HepG2 (cell line): ENCODE data around the gene ARMC2. TPM values are rescaled to one million over a fixed set of nuclear protein-coding genes. Genes with fewer than 3 reads are reported as not detected.

Experiments used
- ASH2L ChIP-seq: fragments of 300-600, 200-600 bp; sonication (generic); IDR thresholded peaks from 2 replicates; pipeline ENCODE4 v1.7.0; 2017; ENCODE audit warnings: low read depth, mild to moderate bottlenecking, moderate library complexity, mixed read lengths, low read length; ENCODE audit not compliant: insufficient read length
- ATRX ChIP-seq: sonication (generic); formaldehyde crosslinking; IDR thresholded peaks from 2 replicates; pipeline ENCODE4 v1.4.0; 2020; ENCODE audit warnings: missing genetic modification reagents, borderline replicate concordance
- IKZF1 ChIP-seq: fragments of 450-650 bp; IDR thresholded peaks from 2 replicates; pipeline ENCODE4 v1.7.1; 2016
- KAT8 ChIP-seq: IDR thresholded peaks from 2 replicates; pipeline ENCODE4 v1.6.1; 2016; ENCODE audit warnings: missing genetic modification reagents, missing compliant biosample characterization
- MTA3 ChIP-seq: sonication (generic); formaldehyde crosslinking; IDR thresholded peaks from 2 replicates; pipeline ENCODE4 v1.4.0; 2020; ENCODE audit warnings: missing genetic modification reagents
- NCOA2 ChIP-seq: sonication (generic); formaldehyde crosslinking; IDR thresholded peaks from 2 replicates; pipeline ENCODE4 v1.8.0; 2022; ENCODE audit warnings: inconsistent platforms
- PAWR ChIP-seq: sonication (generic); formaldehyde crosslinking; IDR thresholded peaks from 2 replicates; pipeline ENCODE4 v1.4.0; 2020; ENCODE audit warnings: missing genetic modification reagents, mild to moderate bottlenecking, borderline replicate concordance
- PITX1 ChIP-seq: sonication (generic); formaldehyde crosslinking; IDR thresholded peaks from 2 replicates; pipeline ENCODE4 v1.5.1; 2020; ENCODE audit warnings: mild to moderate bottlenecking, missing genetic modification reagents
- RXRA ChIP-seq: sonication (generic); formaldehyde crosslinking; IDR thresholded peaks from 2 replicates; pipeline ENCODE4 v1.5.1; 2020; ENCODE audit warnings: missing genetic modification reagents
- SYNCRIP ChIP-seq: fragments of 200-400 bp; formaldehyde crosslinking; IDR thresholded peaks from 2 replicates; pipeline ENCODE4 v1.6.1; 2018; ENCODE audit warnings: mild to moderate bottlenecking, low read depth, low read length; ENCODE audit not compliant: insufficient read depth
- THAP9 ChIP-seq: sonication (generic); formaldehyde crosslinking; IDR thresholded peaks from 2 replicates; pipeline ENCODE4; 2020; ENCODE audit warnings: missing genetic modification reagents, mild to moderate bottlenecking, borderline replicate concordance
- XRCC5 ChIP-seq: fragments of 200-400 bp; formaldehyde crosslinking; optimal IDR thresholded peaks from 2 replicates; pipeline ENCODE3; 2017; ENCODE audit warnings: mild to moderate bottlenecking, low read length
- ZNF136 ChIP-seq: sonication (generic); formaldehyde crosslinking; IDR thresholded peaks from 2 replicates; pipeline ENCODE4 v1.8.1; 2022; ENCODE audit warnings: low read depth, mild to moderate bottlenecking, moderate library complexity, missing genetic modification reagents
- ZNF710 ChIP-seq: sonication (generic); formaldehyde crosslinking; IDR thresholded peaks from 2 replicates; pipeline ENCODE4 v1.5.0; 2020; ENCODE audit warnings: mild to moderate bottlenecking, missing genetic modification reagents, borderline replicate concordance
- ZNF768 ChIP-seq: sonication (generic); formaldehyde crosslinking; IDR thresholded peaks from 2 replicates; pipeline ENCODE4 v1.4.0; 2020; ENCODE audit warnings: missing genetic modification reagents
- ZNF83 ChIP-seq: sonication (generic); formaldehyde crosslinking; IDR thresholded peaks from 2 replicates; pipeline ENCODE4 v1.4.0; 2020; ENCODE audit warnings: missing genetic modification reagents, mild to moderate bottlenecking, borderline replicate concordance
- polyA plus RNA-seq, 8 experiments: library from polyadenylated mRNA; depleted of rRNA in 3 of 8; stranded (reverse) in 7 of 8; unstranded in 1 of 8; fragments of >200 nt; fragmentation: Illumina TruSeq in 4 of 8; extraction: Trizol in 4 of 8; gene quantifications; 2 replicates each; pipeline versions ENCODE4 v1.2.1 to v1.2.3, GENCODE V29; 2011 to 2016; ENCODE audit warnings: low read depth in 4 of 8, missing spikeins in 1 of 8, mixed read lengths in 1 of 8; ENCODE audit not compliant: insufficient read depth in 1 of 8
- total RNA-seq, 5 experiments: library from RNA; depleted of rRNA; stranded (reverse); fragments of >200 nt; fragmentation: Illumina TruSeq; extraction: Trizol; gene quantifications; 2 replicates each; pipeline ENCODE4 v1.2.3, GENCODE V29; 2016; ENCODE audit warnings: low read depth in 1 of 5
- TF ChIP-seq, protein P1 (sequence below): IDR thresholded peaks from 2 replicates; pipeline ENCODE4 v1.6.1; 2018; ENCODE audit warnings: missing genetic modification reagents, mild to moderate bottlenecking, missing compliant biosample characterization
- TF ChIP-seq, protein P2 (sequence below): sonication (generic); formaldehyde crosslinking; IDR thresholded peaks from 2 replicates; pipeline ENCODE4 v1.4.0; 2020; ENCODE audit warnings: mild to moderate bottlenecking, missing genetic modification reagents
- TF ChIP-seq, protein P3 (sequence below): sonication (generic); formaldehyde crosslinking; IDR thresholded peaks from 2 replicates; pipeline ENCODE4 v1.5.0; 2020; ENCODE audit warnings: missing genetic modification reagents

Gene ARMC2
- total and polyA plus RNA-seq, 2 of the 13 experiments (the other 11 are each of a cell fraction or from before 2014, with no cell fraction given) = 1.4 to 3.2 TPM

GRCh38 chr6:108835218-108835850, 12.9 kb upstream of the ARMC2 start (continued):
- TF ChIP-seq NCOA2 (no peak), IKZF1 (no peak), ATRX (CRISPR knock-in tag) (no peak), PITX1 (CRISPR knock-in tag) (no peak), PAWR (CRISPR knock-in tag) (no peak), MTA3 (CRISPR knock-in tag) (no peak), THAP9 (no peak), ZNF768 (no peak), RXRA (CRISPR knock-in tag) (0 out of 2 replicates have a peak, but pooled peaks have one; percentile 29), ASH2L (no peak), ZNF136 (CRISPR knock-in tag) (no peak), XRCC5 (peak; percentile 57), KAT8 (peak; percentile 29; the same call in 1 of the 2 replicates), ZNF83 (CRISPR knock-in tag) (no peak), ZNF710 (CRISPR knock-in tag) (no peak), SYNCRIP (no peak)
- TF ChIP-seq, protein P1, sequence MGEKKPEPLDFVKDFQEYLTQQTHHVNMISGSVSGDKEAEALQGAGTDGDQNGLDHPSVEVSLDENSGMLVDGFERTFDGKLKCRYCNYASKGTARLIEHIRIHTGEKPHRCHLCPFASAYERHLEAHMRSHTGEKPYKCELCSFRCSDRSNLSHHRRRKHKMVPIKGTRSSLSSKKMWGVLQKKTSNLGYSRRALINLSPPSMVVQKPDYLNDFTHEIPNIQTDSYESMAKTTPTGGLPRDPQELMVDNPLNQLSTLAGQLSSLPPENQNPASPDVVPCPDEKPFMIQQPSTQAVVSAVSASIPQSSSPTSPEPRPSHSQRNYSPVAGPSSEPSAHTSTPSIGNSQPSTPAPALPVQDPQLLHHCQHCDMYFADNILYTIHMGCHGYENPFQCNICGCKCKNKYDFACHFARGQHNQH = peak; percentile 28; the same call in 1 of the 2 replicates
- TF ChIP-seq, protein P2, sequence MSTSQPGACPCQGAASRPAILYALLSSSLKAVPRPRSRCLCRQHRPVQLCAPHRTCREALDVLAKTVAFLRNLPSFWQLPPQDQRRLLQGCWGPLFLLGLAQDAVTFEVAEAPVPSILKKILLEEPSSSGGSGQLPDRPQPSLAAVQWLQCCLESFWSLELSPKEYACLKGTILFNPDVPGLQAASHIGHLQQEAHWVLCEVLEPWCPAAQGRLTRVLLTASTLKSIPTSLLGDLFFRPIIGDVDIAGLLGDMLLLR (CRISPR knock-in tag) = no peak
- TF ChIP-seq, protein P3, sequence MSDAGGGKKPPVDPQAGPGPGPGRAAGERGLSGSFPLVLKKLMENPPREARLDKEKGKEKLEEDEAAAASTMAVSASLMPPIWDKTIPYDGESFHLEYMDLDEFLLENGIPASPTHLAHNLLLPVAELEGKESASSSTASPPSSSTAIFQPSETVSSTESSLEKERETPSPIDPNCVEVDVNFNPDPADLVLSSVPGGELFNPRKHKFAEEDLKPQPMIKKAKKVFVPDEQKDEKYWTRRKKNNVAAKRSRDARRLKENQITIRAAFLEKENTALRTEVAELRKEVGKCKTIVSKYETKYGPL (CRISPR knock-in tag) = no peak
- TF ChIP-seq, all 625 proteins: peak for 42
